K562 (cell line): ENCODE data around the gene DEPP1. TPM values are rescaled to one million over a fixed set of nuclear protein-coding genes. Genes with fewer than 3 reads are reported as not detected.
A peak's percentile ranks its signal among the peaks of the same experiment; 100 is the strongest.

Experiments
- ATAC-seq: fragments of 200-7000 bp; cut with Tn5 transposase; 3 replicates; pipeline ENCODE4 v1.9.1; 2020; ENCODE audit warnings: moderate library complexity
- BruUV-seq: library from RNA; stranded (reverse); fragments of 400-500 nt; replicated peaks from 2 replicates; lab custom pipeline; 2021; lab: Mats Ljungman, UMichigan
- CTCF ChIA-PET: fragments of 300-600 bp; formaldehyde crosslinking; extraction: SDS; loops from one replicate; lab custom pipeline; 2021; ENCODE audit warnings: low intra/inter-chr PET ratio; lab: Yijun Ruan, JAX
- POLR2A ChIA-PET: fragments of 300-600, 350-650 bp; sonication (Branson Sonifier 250); formaldehyde crosslinking; extraction: SDS; loops from one replicate; lab custom pipeline; 2021; ENCODE audit warnings: antibody characterized with exemption, inconsistent platforms; lab: Yijun Ruan, JAX
- DNase-seq, 4 experiments: peaks; one replicate each; pipeline versions ENCODE4 v3.0.0 to v3.0.0-alpha.2; 2011 to 2018; ENCODE audit warnings: low spot score in 3 of 4, mixed read lengths in 3 of 4; ENCODE audit errors: extremely low read depth in 1 of 4
- FAIRE-seq: peaks from 2 replicates; lab custom pipeline; 2011; peaks lifted over from hg19 to GRCh38; lab: Jason Lieb, UNC
- H2AFZ ChIP-seq: 2 replicates; pipeline ENCODE4 v1.6.0; 2011; ENCODE audit warnings: low read depth, low read length, control low read depth, inconsistent platforms
- H3K27ac ChIP-seq: fragments of 200-600 bp; 3 replicates; pipeline ENCODE4 v1.8.0; 2011; ENCODE audit warnings: low read depth, mild to moderate bottlenecking, control low read depth, inconsistent platforms, low read length, moderate library complexity, mixed read lengths; ENCODE audit errors: extremely low read depth
- H3K27me3 ChIP-seq, 2 experiments: fragments of 300-600 bp in 1 of 2; 2 replicates in 1 of 2; 3 replicates in 1 of 2; pipeline versions ENCODE4 v1.6.0 to v1.8.0; 2011; ENCODE audit warnings: inconsistent platforms in 2 of 2, low read length in 2 of 2, mild to moderate bottlenecking in 1 of 2, mixed read lengths in 1 of 2, moderate library complexity in 1 of 2; ENCODE audit not compliant: control insufficient read depth in 2 of 2, insufficient read depth in 2 of 2
- H3K36me3 ChIP-seq: fragments of 300-600 bp; 3 replicates; pipeline ENCODE4 v1.8.0; 2011; ENCODE audit warnings: mild to moderate bottlenecking, low read length, inconsistent platforms; ENCODE audit not compliant: control insufficient read depth, insufficient read depth
- H3K4me1 ChIP-seq, 2 experiments: fragments of 200-600 bp in 1 of 2; replicated peaks in 1 of 2; 2 replicates in 1 of 2; 3 replicates in 1 of 2; pipeline versions ENCODE4 v1.5.1 to v1.8.0; 2011; ENCODE audit warnings: inconsistent platforms in 2 of 2, low read length in 2 of 2, mild to moderate bottlenecking in 1 of 2, mixed read lengths in 1 of 2, moderate library complexity in 1 of 2; ENCODE audit not compliant: control insufficient read depth in 2 of 2, insufficient read depth in 2 of 2
- H3K4me2 ChIP-seq: 2 replicates; pipeline ENCODE4 v1.6.1; 2011; ENCODE audit warnings: low read length, control low read depth, inconsistent platforms, mixed read lengths; ENCODE audit not compliant: insufficient read depth
- H3K4me3 ChIP-seq: fragments of 200-600 bp; sonication (generic), shearing (Covaris generic); 2 replicates; pipeline ENCODE4 v1.5.1; 2016; ENCODE audit warnings: control low read depth, inconsistent platforms
- H3K79me2 ChIP-seq: fragments of 200-600 bp; 3 replicates; pipeline ENCODE4 v1.8.0; 2011; ENCODE audit warnings: low read length, inconsistent platforms; ENCODE audit not compliant: control insufficient read depth, insufficient read depth
- H3K9ac ChIP-seq, 2 experiments: 2 replicates each; pipeline versions ENCODE4 v1.6.0 to v1.6.1; 2011; ENCODE audit warnings: low read depth in 2 of 2, low read length in 2 of 2, control low read depth in 1 of 2, inconsistent platforms in 1 of 2, mild to moderate bottlenecking in 1 of 2, mixed read lengths in 1 of 2; ENCODE audit not compliant: insufficient read depth in 1 of 2
- H3K9me1 ChIP-seq: one replicate; pipeline ENCODE4 v1.6.0; 2011; ENCODE audit warnings: inconsistent platforms, mild to moderate bottlenecking, low read length, moderate library complexity; ENCODE audit not compliant: control insufficient read depth, insufficient read depth
- H3K9me3 ChIP-seq: replicated peaks from 2 replicates; pipeline ENCODE4 v1.5.1; 2011; ENCODE audit warnings: low read depth, low read length, inconsistent platforms; ENCODE audit not compliant: control insufficient read depth, insufficient read depth
- H4K20me1 ChIP-seq: replicated peaks from 2 replicates; pipeline ENCODE4 v1.6.1; 2011; ENCODE audit warnings: low read length, inconsistent platforms, mixed read lengths; ENCODE audit not compliant: control insufficient read depth, insufficient read depth
- FOXJ2 ChIP-seq: fragments of 200-800 bp; sonication (Bioruptor generic); IDR thresholded peaks from 2 replicates; pipeline ENCODE4 v1.6.1; 2016; ENCODE audit warnings: missing genetic modification characterization, missing compliant biosample characterization
- GATA2 ChIP-seq: sonication (generic); formaldehyde crosslinking; IDR thresholded peaks from 2 replicates; pipeline ENCODE4 v1.4.0; 2020; ENCODE audit warnings: mild to moderate bottlenecking, missing genetic modification reagents
- HIVEP1 ChIP-seq: fragments of 250-450 bp; sonication (Bioruptor Pico); IDR thresholded peaks from 2 replicates; pipeline ENCODE4 v1.4.0; 2020; ENCODE audit warnings: mild to moderate bottlenecking
- KLF13 ChIP-seq: fragments of 450-650 bp; IDR thresholded peaks from 2 replicates; pipeline ENCODE4 v1.6.1; 2016; ENCODE audit warnings: missing genetic modification characterization, low read depth, mild to moderate bottlenecking, missing compliant biosample characterization, moderate library complexity, borderline replicate concordance
- L3MBTL2 ChIP-seq: fragments of 450-650 bp; IDR thresholded peaks from 2 replicates; pipeline ENCODE4 v1.6.1; 2016; ENCODE audit warnings: mild to moderate bottlenecking, moderate library complexity
- MYNN ChIP-seq, 2 experiments: sonication (generic); formaldehyde crosslinking in 1 of 2; IDR thresholded peaks; 2 replicates each; pipeline versions ENCODE4 v1.5.0 to v1.6.1; 2016 to 2020; ENCODE audit warnings: antibody characterized with exemption in 1 of 2, missing genetic modification reagents in 1 of 2
- PHB ChIP-seq: fragments of 250-450 bp; sonication (Bioruptor Pico); IDR thresholded peaks from 2 replicates; pipeline ENCODE4 v1.5.0; 2021
- PTTG1 ChIP-seq: fragments of 450-650 bp; IDR thresholded peaks from 2 replicates; pipeline ENCODE4 v1.6.1; 2016; ENCODE audit warnings: low read depth, mild to moderate bottlenecking, missing genetic modification characterization, missing compliant biosample characterization
- RBM25 ChIP-seq: fragments of 200-400 bp; formaldehyde crosslinking; IDR thresholded peaks from 2 replicates; pipeline ENCODE4 v1.6.1; 2018; ENCODE audit warnings: low read length, low read depth, moderate library complexity; ENCODE audit not compliant: severe bottlenecking
- SUPT5H ChIP-seq: fragments of 450-650 bp; IDR thresholded peaks from 2 replicates; pipeline ENCODE4 v1.6.1; 2016
- TGIF2 ChIP-seq: sonication (generic); formaldehyde crosslinking; IDR thresholded peaks from 2 replicates; pipeline ENCODE4 v1.8.1; 2022; ENCODE audit warnings: mild to moderate bottlenecking, missing genetic modification reagents, moderate library complexity
- YBX1 ChIP-seq: fragments of 450-650 bp; IDR thresholded peaks from 2 replicates; pipeline ENCODE4 v1.7.1; 2016; ENCODE audit warnings: mild to moderate bottlenecking
- ZNF165 ChIP-seq: fragments of 250-450 bp; sonication (Bioruptor Pico); IDR thresholded peaks from 2 replicates; pipeline ENCODE4 v1.4.0; 2020; ENCODE audit warnings: borderline replicate concordance
- ZNF431 ChIP-seq: sonication (generic); formaldehyde crosslinking; IDR thresholded peaks from 2 replicates; pipeline ENCODE4 v1.8.0; 2022; ENCODE audit warnings: mild to moderate bottlenecking, missing genetic modification reagents
- ZNF780A ChIP-seq: fragments of 250-450 bp; sonication (Bioruptor Pico); IDR thresholded peaks from 2 replicates; pipeline ENCODE4 v1.5.0; 2021; ENCODE audit warnings: mild to moderate bottlenecking
- ZSCAN29 ChIP-seq: fragments of 450-650 bp; IDR thresholded peaks from 2 replicates; pipeline ENCODE4 v1.6.1; 2017
- ZZZ3 ChIP-seq: fragments of 450-650 bp; IDR thresholded peaks from 2 replicates; pipeline ENCODE4 v1.6.1; 2016; ENCODE audit warnings: antibody characterized with exemption, mild to moderate bottlenecking, moderate library complexity
- WGBS: fragments of 100-300 bp; shearing (Covaris generic); methylation state at CpG from one replicate; pipeline ENCODE4 v1.1.6; 2016; ENCODE audit warnings: low coverage, mixed read lengths; ENCODE audit not compliant: insufficient coverage; ENCODE audit errors: missing lambda C conversion rate; 5-methylcytosine and 5-hydroxymethylcytosine counted together
- in situ Hi-C: fragments of 300-500 bp; cut with MboI; formaldehyde crosslinking; loops from 4 replicates; pipeline ENCODE4 v1.15.0; 2018; ENCODE audit warnings: inconsistent platforms, mixed read lengths
- intact Hi-C: fragments of 100-400 bp; cut with micrococcal nuclease; formaldehyde crosslinking; loops from 2 replicates; pipeline ENCODE4 v1.14.2; 2022
- polyA plus RNA-seq, 8 experiments: library from polyadenylated mRNA; depleted of rRNA in 4 of 8; stranded (reverse) in 5 of 8; unstranded in 3 of 8; fragments of >200 nt; fragmentation: Nextera tagmentation in 2 of 8; fragmentation: Illumina TruSeq in 1 of 8; extraction: Ambion mirVana in 2 of 8; extraction: Trizol in 1 of 8; gene quantifications; 2 replicates each; pipeline versions ENCODE4 v1.2.1 to v1.2.3, GENCODE V29; 2011 to 2014; ENCODE audit warnings: inconsistent platforms in 1 of 8, missing spikeins in 1 of 8
- total RNA-seq, 7 experiments: library from RNA; depleted of rRNA in 6 of 7; stranded (reverse); fragments of >200 nt in 6 of 7; fragmentation: Illumina TruSeq in 2 of 7; extraction: Trizol in 2 of 7; gene quantifications; 2 replicates each; pipeline versions ENCODE4 v1.2.1 to v1.2.3, GENCODE V29; 2011 to 2021; ENCODE audit warnings: low replicate concordance in 1 of 7
- TF ChIP-seq, protein P1 (sequence below): fragments of 450-650 bp; IDR thresholded peaks from 2 replicates; pipeline ENCODE4 v1.6.1; 2016; ENCODE audit warnings: antibody characterized with exemption
- TF ChIP-seq, protein P2 (sequence below), 2 experiments: fragments of 250-450 bp in 1 of 2; fragments of 450-650 bp in 1 of 2; sonication (Bioruptor Pico) in 1 of 2; IDR thresholded peaks; 2 replicates each; pipeline versions ENCODE4 v1.6.1 to v1.8.0; 2016 to 2021; ENCODE audit warnings: mild to moderate bottlenecking in 2 of 2, moderate library complexity in 2 of 2, missing compliant biosample characterization in 1 of 2, missing genetic modification characterization in 1 of 2
- TF ChIP-seq, protein P3 (sequence below): fragments of 450-650 bp; formaldehyde crosslinking; IDR thresholded peaks from 2 replicates; pipeline ENCODE4 v1.4.0; 2020; ENCODE audit warnings: mild to moderate bottlenecking, mixed read lengths

DEPP1 gene
- total and polyA plus RNA-seq, 9 of the 15 experiments (the other 6 are each of a cell fraction or from before 2014, with no cell fraction given): 0.04 to 0.54 (median 0.20) TPM; not detected in 1

DNA sequence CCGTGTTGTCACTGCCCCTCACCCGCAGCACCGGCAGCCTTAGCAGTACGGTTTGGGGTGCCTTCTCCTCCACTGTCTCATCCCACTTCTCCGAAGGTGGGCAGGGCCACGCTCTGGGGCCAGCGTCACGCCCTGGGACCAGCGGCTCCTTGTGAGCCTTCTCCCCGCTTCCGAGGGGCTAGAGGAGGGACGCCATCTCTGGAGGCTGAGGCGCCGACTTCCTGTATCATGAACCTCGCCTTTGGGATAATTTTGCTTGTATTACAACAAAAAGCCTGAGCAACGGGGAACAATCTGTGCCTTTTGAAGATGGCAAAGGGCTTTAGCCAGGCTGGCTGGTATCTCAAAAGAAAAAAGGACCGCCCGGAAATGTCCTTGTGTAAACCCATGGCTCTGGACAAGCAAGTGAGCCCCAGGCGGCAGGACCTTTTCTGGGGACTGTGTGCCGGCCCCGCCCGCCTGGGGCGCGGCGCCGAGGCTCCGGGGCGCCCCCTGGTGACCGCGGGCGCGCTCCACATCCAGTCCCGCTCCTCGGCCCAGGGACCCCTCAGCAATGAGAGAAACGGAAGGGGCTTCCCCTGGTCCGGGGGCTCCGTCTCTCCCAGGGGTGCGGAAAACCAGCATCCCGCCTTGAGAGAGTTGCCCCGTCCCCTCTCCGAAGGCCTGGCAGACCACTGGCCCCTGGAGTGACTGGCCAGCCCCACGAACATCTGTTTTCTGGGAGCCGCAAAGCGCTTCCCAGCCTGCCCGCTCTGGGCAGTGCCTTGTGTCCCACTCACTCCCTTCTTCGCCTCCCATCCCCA lies 3.8 kb downstream of the DEPP1 start:
- peak overlapping the region; percentile 79 for H3K4me2 ChIP-seq
- ChIA-PET POLR2A (interaction anchor here (1.3 kb wide), 1 partner anchor 20 kb away, joined by 3 read pairs; no protein-coding TSS in a partner anchor), CTCF (interaction anchor here (0.6 to 3.1 kb wide), 2 partner anchors 17 to 41 kb away, joined by 3 to 32 read pairs; no protein-coding TSS in a partner anchor)
- no peaks in the 10 kb centered on the region for H3K79me2 ChIP-seq
- H3K9me3 ChIP-seq: no peaks in the 10 kb centered on the region
- H2AFZ ChIP-seq: peak overlapping the region; percentile 98
- H3K27ac ChIP-seq: peak overlapping the region; percentile 51
- no peaks in the 10 kb centered on the region for H3K9me1 ChIP-seq
- DNase-seq (peak; percentile 82 to 91 (median 88)), ATAC-seq (peak; percentile 94), FAIRE-seq (peak; percentile 46)
- in situ Hi-C loops: no loop called here
- 7% methylated on average over 35 of the region's 46 CpGs for WGBS
- H3K36me3 ChIP-seq: no peaks in the 10 kb centered on the region
- H3K4me3 ChIP-seq: peak overlapping the region; percentile 35
- H3K4me1 ChIP-seq: peaks cover 29 to 51% of the 10 kb centered on the region in 2 experiments
- H3K27me3 ChIP-seq: peaks cover 0 to 4% of the 10 kb centered on the region in 2 experiments; a peak in 2 of 5 replicates
- no TSS peak for BruUV-seq
- H3K9ac ChIP-seq: peak overlapping the region; percentile 59 to 90
- intact Hi-C loops: loop anchor here (1.0 to 5.0 kb wide), 2 partner anchors 43 to 98 kb away; no protein-coding TSS in a partner anchor
- no peaks in the 10 kb centered on the region for H4K20me1 ChIP-seq
- TF ChIP-seq ZNF165 (CRISPR knock-in tag) (no peak), RBM25 (no peak), GATA2 (no peak), TGIF2 (CRISPR knock-in tag) (no peak), ZZZ3 (no peak), ZNF431 (CRISPR knock-in tag) (no peak), PTTG1 (tag) (no peak), ZNF780A (no peak), KLF13 (tag) (no peak), HIVEP1 (no peak), MYNN (IDR thresholded peaks at IDR 0.05) (no peak), MYNN (CRISPR knock-in tag; IDR thresholded peaks at IDR 0.05) (no peak), YBX1 (no peak), FOXJ2 (tag) (no peak), L3MBTL2 (peak; percentile 44; the same call in 1 of the 2 replicates), ZSCAN29 (no peak), PHB (no peak), SUPT5H (peak; percentile 59; the same call in 1 of the 2 replicates)
- TF ChIP-seq, protein P1, sequence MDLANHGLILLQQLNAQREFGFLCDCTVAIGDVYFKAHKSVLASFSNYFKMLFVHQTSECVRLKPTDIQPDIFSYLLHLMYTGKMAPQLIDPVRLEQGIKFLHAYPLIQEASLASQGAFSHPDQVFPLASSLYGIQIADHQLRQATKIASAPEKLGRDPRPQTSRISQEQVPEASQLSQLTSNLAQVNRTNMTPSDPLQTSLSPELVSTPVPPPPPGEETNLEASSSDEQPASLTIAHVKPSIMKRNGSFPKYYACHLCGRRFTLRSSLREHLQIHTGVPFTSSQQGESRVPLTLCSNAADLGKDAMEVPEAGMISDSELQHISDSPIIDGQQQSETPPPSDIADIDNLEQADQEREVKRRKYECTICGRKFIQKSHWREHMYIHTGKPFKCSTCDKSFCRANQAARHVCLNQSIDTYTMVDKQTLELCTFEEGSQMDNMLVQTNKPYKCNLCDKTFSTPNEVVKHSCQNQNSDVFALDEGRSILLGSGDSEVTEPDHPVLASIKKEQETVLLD: no peak
- TF ChIP-seq, protein P2, sequence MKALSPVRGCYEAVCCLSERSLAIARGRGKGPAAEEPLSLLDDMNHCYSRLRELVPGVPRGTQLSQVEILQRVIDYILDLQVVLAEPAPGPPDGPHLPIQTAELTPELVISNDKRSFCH (CRISPR knock-in tag; IDR thresholded peaks at IDR 0.05): no peak
- TF ChIP-seq, protein P2 (tag; IDR thresholded peaks at IDR 0.05): peak; percentile 41; the same call in 1 of the 2 replicates
- TF ChIP-seq, protein P3, sequence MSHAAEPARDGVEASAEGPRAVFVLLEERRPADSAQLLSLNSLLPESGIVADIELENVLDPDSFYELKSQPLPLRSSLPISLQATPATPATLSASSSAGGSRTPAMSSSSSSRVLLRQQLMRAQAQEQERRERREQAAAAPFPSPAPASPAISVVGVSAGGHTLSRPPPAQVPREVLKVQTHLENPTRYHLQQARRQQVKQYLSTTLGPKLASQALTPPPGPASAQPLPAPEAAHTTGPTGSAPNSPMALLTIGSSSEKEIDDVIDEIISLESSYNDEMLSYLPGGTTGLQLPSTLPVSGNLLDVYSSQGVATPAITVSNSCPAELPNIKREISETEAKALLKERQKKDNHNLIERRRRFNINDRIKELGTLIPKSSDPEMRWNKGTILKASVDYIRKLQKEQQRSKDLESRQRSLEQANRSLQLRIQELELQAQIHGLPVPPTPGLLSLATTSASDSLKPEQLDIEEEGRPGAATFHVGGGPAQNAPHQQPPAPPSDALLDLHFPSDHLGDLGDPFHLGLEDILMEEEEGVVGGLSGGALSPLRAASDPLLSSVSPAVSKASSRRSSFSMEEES (CRISPR knock-in tag): no peak
